ENCODE measurements around the gene NHLRC3.

GRCh38 chr13:39037410-39037879 lies 811 bp upstream of the NHLRC3 start:
- TF ChIP-seq, protein P1, sequence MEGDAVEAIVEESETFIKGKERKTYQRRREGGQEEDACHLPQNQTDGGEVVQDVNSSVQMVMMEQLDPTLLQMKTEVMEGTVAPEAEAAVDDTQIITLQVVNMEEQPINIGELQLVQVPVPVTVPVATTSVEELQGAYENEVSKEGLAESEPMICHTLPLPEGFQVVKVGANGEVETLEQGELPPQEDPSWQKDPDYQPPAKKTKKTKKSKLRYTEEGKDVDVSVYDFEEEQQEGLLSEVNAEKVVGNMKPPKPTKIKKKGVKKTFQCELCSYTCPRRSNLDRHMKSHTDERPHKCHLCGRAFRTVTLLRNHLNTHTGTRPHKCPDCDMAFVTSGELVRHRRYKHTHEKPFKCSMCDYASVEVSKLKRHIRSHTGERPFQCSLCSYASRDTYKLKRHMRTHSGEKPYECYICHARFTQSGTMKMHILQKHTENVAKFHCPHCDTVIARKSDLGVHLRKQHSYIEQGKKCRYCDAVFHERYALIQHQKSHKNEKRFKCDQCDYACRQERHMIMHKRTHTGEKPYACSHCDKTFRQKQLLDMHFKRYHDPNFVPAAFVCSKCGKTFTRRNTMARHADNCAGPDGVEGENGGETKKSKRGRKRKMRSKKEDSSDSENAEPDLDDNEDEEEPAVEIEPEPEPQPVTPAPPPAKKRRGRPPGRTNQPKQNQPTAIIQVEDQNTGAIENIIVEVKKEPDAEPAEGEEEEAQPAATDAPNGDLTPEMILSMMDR (IDR thresholded peaks at IDR 0.05) = no peak
- peak in 1 of 4 donors; percentile 22 for TF ChIP-seq POLR2A (IDR thresholded peaks at IDR 0.05)
